Activated T-cell treated with anti-CD3 and anti-CD28 coated beads, Interleukin-2, amount 50 U/mL, for 24 hours (primary cell): ENCODE results near the gene WDR27.

Experiments used
- DNase-seq: peaks from one replicate; pipeline ENCODE4 v3.0.0-alpha.2; 2020
- H3K27ac Mint-ChIP-seq: 2 replicates; pipeline ENCODE4 v1.8.0; 2020; ENCODE audit warnings: mild to moderate bottlenecking, mixed read lengths
- H3K27me3 Mint-ChIP-seq: 2 replicates; pipeline ENCODE4 v1.8.0; 2020; ENCODE audit warnings: mixed read lengths
- H3K36me3 Mint-ChIP-seq: 2 replicates; pipeline ENCODE4 v1.8.0; 2020; ENCODE audit warnings: low read depth, mixed read lengths
- H3K4me1 Mint-ChIP-seq: 2 replicates; pipeline ENCODE4 v1.8.0; 2020; ENCODE audit warnings: low read depth, mixed read lengths
- H3K4me3 Mint-ChIP-seq: 2 replicates; pipeline ENCODE4 v1.8.0; 2020; ENCODE audit warnings: mild to moderate bottlenecking, moderate library complexity, mixed read lengths
- H3K9me3 Mint-ChIP-seq: 2 replicates; pipeline ENCODE4 v1.8.0; 2020; ENCODE audit warnings: mixed read lengths

The WDR27 gene

DNA sequence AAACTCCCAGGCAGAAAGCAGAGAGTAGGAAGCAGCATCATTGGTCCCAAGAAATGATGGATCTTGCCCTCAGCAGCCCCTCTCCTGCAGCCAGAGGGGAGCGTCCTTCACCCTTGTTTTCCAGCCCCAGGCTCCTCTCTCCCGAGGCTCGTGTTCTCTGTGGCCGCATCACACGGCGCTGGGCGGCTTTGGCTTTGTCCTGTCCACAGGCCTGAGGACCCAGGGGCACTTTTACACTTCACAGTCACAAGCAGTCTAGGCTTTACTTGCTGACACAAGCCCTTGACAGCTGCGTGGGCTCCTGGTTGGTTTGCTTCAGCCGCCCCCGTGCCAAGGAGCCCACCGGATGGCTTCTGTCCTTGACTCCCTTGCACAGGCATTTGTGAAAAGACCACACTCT is 272.8 kb downstream of the WDR27 start:
- H3K36me3 Mint-ChIP-seq = peaks cover 3% of the 10 kb centered on the region
- no peaks in the 10 kb centered on the region for H3K4me1 Mint-ChIP-seq
- peaks cover 27% of the 10 kb centered on the region for H3K9me3 Mint-ChIP-seq

DNA sequence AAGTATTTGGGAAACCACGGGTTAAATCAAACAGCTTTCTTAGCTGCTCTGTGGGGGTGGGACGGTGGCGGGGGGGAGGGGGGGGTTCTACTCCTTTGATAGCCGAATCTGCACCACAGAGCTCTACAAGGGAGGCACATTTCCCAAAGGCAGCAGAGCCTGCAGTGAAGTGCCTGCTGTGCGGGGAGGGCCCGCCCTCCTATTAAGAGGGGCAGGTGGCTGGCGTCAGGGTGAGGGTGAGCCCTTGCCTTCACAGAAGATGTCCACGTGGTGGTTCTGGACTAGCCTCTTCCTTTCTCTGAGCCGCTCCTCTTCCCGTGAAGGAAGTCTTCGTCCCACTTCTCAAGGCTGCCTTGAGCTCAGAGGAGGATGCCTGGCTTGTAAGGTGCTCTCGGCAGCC is 273.3 kb downstream of the WDR27 start:
- H3K9me3 Mint-ChIP-seq = peaks cover 25% of the 10 kb centered on the region
- no peak for DNase-seq
- peaks cover 7% of the 10 kb centered on the region for H3K27me3 Mint-ChIP-seq
- peaks cover 3% of the 10 kb centered on the region for H3K36me3 Mint-ChIP-seq
- no peaks in the 10 kb centered on the region for H3K4me1 Mint-ChIP-seq
- no peak overlapping the region for H3K4me3 Mint-ChIP-seq
- H3K27ac Mint-ChIP-seq = no peak overlapping the region

More for the DNA sequence above, 272.8 kb downstream of the WDR27 start:
- Mint-ChIP-seq H3K27me3 (peaks cover 7% of the 10 kb centered on the region), H3K27ac (no peak overlapping the region), H3K4me3 (no peak overlapping the region)
- DNase-seq = no peak

DNA sequence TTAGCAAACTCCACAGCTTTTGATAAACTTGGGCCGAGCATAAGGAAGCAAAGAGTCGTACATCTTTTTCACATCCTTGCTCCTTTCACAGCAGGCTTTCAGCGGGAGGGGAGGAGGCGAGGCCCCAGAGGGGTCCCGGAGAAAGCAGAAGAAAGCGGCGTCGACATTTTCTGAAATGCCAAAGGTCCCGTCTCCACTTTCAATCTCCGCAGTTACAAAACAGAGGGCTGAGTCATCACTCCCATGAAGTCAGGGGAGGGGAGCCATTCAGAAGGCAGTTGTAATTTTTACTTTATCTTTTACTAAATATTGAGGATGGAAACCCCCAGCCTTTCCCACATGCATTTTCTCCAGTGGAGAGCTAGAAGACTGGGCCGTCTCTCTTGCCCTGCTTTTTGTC is 274.0 kb downstream of the WDR27 start:
- DNase-seq = no peak
- peaks cover 3% of the 10 kb centered on the region for H3K36me3 Mint-ChIP-seq
- H3K4me3 Mint-ChIP-seq = no peak overlapping the region
- no peaks in the 10 kb centered on the region for H3K4me1 Mint-ChIP-seq
- peaks cover 7% of the 10 kb centered on the region for H3K27me3 Mint-ChIP-seq
- H3K9me3 Mint-ChIP-seq = peaks cover 21% of the 10 kb centered on the region
- no peak overlapping the region for H3K27ac Mint-ChIP-seq

DNA sequence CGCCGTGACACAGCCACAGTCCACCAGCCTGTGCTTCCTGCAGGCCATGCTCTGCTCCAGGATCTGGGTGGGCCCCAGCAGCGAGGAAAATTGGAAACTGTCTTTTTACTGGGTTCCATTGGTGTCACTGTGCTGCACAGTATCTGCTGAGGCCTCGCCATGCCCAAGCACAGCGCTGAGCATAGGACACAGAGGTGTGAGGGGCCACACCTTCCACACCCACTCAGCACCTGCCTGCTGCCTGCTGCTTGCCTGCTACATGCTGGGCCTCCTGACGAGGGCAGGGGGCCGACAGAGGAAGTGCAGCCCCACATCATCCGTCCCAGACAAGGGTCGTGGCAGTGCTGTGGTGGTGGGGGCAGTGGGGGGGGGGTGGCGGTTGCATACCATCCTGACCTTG is 275.2 kb downstream of the WDR27 start:
- Mint-ChIP-seq H3K36me3 (peaks cover 3% of the 10 kb centered on the region), H3K27ac (no peak overlapping the region), H3K4me3 (no peak overlapping the region), H3K4me1 (no peaks in the 10 kb centered on the region), H3K27me3 (peaks cover 11% of the 10 kb centered on the region), H3K9me3 (peaks cover 15% of the 10 kb centered on the region)
- no peak for DNase-seq

DNA sequence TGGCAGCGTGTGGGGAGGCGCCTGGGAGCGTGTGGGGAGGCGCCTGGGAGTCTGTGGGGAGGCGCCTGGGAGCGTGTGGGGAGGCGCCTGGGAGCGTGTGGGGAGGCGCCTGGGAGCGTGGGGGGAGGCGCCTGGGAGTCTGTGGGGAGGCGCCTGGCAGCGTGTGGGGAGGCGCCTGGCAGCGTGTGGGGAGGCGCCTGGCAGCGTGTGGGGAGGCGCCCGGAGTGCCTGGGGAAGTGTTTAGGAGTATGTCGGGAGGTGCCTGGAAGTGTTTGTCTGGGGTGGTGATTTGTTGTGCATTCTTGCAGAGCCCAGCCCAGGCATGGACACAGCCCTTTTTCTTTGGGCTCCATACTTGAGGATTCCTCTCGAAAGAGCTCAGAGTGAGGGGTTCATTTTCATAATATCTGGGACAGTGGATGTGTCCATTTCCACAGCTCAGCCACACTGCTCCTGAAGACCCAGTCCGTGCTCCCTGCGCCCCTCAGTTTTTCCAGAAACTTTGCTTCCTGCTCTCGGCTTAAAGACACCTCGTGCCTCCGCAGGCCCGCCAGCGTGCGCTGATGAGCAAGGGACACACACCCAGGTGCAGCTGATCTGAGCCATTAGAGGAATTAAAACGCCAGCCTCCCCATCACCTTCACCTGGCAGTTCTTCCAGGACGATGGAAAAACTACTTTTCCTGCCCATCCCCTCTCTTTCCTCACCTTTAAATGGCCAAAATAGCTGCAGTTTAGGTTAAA is 276.0 kb downstream of the WDR27 start:
- Mint-ChIP-seq H3K9me3 (peaks cover 9% of the 10 kb centered on the region), H3K4me1 (no peaks in the 10 kb centered on the region), H3K36me3 (peaks cover 3% of the 10 kb centered on the region), H3K27me3 (peaks cover 11% of the 10 kb centered on the region), H3K27ac (no peak overlapping the region), H3K4me3 (no peak overlapping the region)
- DNase-seq = no peak

DNA sequence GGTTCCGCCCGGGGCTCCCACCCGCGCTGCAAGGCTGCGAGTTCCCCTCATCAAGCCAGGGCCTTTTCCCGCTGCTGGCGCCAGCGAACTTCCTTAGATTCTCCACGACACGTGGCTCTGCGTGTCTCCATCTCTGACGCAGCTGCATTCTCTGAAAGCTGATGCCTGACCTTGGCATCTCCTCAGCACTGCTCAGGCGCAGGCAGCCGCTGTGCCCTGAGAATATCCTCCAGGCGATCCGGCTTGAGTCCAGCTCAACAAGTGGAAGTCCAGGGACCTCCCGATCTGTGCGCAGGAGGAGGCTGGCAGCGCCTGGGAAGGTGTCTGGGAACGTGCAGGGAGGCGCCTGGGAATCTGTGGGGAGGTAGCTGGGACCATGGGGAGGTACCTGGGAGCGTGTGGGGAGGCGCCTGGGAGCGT is 277.0 kb downstream of the WDR27 start:
- DNase-seq = no peak
- H3K4me3 Mint-ChIP-seq = no peak overlapping the region
- no peak overlapping the region for H3K27ac Mint-ChIP-seq
- peaks cover 11% of the 10 kb centered on the region for H3K27me3 Mint-ChIP-seq
- H3K9me3 Mint-ChIP-seq = no peaks in the 10 kb centered on the region
- no peaks in the 10 kb centered on the region for H3K36me3 Mint-ChIP-seq
- no peaks in the 10 kb centered on the region for H3K4me1 Mint-ChIP-seq

DNA sequence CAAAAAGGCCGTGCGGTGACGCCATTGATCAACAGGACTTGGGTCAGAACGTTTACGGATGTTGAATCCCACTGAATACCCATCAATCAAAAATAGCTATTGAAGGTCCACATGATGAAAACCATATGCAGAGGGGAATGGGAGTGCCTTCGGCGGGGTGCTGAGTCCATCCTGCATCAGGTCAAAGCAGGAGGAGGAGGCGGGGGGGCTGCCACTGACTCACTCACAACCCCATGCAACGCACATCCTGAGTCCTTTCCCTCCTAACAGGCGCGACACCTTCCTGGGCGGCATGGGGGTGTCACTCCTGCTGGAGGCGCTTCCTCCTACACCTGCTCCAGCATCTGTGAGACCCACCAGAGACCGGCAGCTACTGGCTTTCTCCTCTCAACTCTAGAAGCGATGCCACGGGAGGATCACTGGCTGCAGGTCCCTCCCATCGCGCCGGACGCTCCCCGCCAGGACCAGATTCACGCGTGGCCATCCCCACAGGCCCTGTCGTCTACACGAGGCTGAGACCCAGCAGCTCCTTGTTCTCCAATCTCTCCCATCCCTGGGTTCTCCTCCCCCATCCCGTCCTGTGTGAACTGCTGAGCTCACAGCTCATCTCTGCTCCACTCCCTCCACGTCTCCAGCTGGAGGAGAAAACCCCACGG is 277.6 kb downstream of the WDR27 start:
- H3K27ac Mint-ChIP-seq = no peak overlapping the region
- peaks cover 11% of the 10 kb centered on the region for H3K27me3 Mint-ChIP-seq
- H3K9me3 Mint-ChIP-seq = no peaks in the 10 kb centered on the region
- no peaks in the 10 kb centered on the region for H3K36me3 Mint-ChIP-seq
- DNase-seq = no peak
- H3K4me1 Mint-ChIP-seq = no peaks in the 10 kb centered on the region
- H3K4me3 Mint-ChIP-seq = no peak overlapping the region

DNA sequence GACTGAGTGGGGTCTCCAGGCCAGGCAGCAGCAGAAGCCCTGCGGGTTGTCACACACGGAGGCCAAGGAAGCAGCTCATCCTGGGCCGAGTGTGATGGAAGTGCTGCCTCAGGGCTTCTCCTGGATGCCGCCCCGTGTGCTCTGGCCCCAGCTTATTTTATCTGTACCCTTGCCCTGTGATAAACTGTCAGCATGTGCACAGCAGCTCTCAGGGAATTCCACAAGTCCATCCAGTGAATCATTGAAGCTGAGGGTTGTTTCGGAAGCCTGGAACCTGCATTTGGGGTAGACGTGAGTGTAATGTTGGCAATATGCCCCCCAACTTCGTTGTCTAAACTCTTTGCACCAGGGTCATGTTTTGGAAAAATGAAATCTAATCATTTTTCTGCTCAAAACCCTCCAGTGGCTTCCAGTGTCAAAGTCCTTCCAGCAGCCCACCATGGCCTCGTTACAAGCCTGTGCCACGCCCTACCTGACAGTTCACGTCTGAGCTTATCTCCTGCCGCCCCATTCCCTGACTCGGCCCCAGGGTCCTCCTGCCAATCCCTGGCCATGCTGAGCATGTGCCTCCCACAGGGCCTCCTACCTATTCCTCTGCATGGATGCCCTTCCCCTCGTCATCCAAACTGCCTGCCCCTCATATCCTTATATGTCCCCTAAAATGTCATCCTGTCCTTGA is 280.1 kb downstream of the WDR27 start:
- Mint-ChIP-seq H3K4me3 (no peak overlapping the region), H3K4me1 (no peaks in the 10 kb centered on the region), H3K9me3 (no peaks in the 10 kb centered on the region), H3K27me3 (peaks cover 5% of the 10 kb centered on the region), H3K36me3 (no peaks in the 10 kb centered on the region), H3K27ac (no peak overlapping the region)
- no peak for DNase-seq

DNA sequence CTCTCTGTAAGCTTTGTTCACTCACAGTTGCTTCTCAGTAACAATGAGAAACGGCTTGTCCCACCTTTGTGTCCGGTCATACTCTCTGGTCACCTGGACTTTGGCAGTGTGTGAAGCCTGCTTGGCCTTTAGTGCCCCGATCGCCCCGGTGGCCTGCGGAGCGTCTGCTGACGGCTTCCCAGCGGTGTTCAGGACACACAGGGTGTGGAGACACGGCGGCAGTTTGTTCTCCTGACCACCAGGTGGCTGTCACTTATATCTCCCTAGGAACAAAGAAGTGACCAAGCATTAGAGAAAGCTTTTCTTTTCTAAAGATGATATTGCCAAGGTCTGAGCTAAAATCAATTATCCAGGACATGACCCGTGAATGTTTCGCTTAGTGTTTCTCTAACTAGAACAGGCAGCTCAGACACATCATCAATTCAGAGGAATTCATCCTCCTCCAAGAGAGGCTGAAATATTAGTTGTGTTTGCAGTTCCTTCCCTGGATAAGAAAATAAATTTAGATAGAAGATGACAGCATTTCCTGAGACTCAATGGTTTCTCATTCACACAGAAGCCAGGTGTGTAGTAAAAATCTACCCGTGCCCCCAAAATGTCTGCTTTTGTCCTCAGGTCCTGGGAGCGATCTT is 280.8 kb downstream of the WDR27 start:
- H3K27ac Mint-ChIP-seq = no peak overlapping the region
- H3K9me3 Mint-ChIP-seq = no peaks in the 10 kb centered on the region
- no peak for DNase-seq
- peaks cover 5% of the 10 kb centered on the region for H3K27me3 Mint-ChIP-seq
- H3K4me1 Mint-ChIP-seq = no peaks in the 10 kb centered on the region
- no peaks in the 10 kb centered on the region for H3K36me3 Mint-ChIP-seq
- H3K4me3 Mint-ChIP-seq = no peak overlapping the region

DNA sequence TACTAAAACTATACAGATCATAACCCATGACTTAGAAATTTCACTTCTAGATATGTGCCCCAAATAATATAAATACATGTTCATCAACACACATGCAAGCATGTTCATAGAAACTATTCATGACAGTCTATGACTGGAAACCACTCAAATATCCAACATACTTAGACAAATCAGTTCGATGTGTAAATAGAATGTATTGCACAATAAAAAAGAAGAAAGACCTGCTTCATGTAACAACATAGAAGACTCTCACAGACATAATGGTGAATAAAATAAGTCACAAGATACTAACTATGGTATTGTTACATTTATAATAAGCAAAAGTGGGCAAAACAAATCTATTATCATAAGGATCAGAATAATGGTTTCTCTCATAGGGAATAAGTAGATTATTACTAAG is 284.7 kb downstream of the WDR27 start:
- H3K27me3 Mint-ChIP-seq = peaks cover 3% of the 10 kb centered on the region
- no peak for DNase-seq
- H3K9me3 Mint-ChIP-seq = peaks cover 8% of the 10 kb centered on the region
- H3K4me3 Mint-ChIP-seq = no peak overlapping the region
- H3K4me1 Mint-ChIP-seq = no peaks in the 10 kb centered on the region
- H3K27ac Mint-ChIP-seq = no peak overlapping the region
- no peaks in the 10 kb centered on the region for H3K36me3 Mint-ChIP-seq

DNA sequence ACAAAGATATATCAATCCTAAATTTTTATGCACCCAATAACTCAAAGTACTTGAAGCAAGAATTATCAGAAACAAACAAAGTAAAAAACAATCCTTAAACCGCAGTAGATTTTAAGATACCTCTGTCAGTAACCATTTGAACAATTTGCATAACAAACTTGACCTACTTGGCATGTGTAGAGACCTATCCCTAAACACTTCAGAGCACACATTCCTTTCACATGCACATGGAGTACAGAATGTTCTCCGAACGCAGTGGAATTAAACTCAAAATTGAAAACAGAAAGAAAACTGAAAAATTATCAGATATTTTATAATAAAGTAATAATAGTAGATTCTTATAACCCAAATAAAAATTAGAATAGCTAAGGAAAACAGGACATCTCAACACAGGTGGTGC is 285.6 kb downstream of the WDR27 start:
- Mint-ChIP-seq H3K27me3 (peaks cover 6% of the 10 kb centered on the region), H3K36me3 (no peaks in the 10 kb centered on the region), H3K9me3 (peaks cover 8% of the 10 kb centered on the region), H3K4me3 (no peak overlapping the region), H3K4me1 (no peaks in the 10 kb centered on the region), H3K27ac (no peak overlapping the region)
- no peak for DNase-seq

DNA sequence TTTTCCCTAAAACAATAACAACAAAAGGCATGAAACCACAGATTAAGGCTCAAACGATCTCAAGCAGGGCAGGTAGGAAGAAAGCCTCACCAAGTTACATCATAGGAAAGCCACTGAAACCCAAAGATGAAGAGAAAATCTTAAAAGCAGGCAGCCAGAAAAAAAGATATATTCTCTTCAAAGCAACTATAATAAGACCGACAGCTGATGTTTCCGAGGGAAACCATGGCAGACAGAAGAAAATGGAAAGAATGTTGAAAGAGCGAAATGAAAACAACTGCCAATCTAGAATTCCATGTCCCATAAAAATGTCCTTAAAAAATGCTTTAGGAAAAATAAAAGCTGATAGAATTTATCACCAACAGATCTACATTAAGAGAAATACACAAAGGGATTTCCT is 286.6 kb downstream of the WDR27 start:
- H3K27ac Mint-ChIP-seq = no peak overlapping the region
- no peaks in the 10 kb centered on the region for H3K36me3 Mint-ChIP-seq
- no peak for DNase-seq
- H3K4me3 Mint-ChIP-seq = no peak overlapping the region
- peaks cover 15% of the 10 kb centered on the region for H3K27me3 Mint-ChIP-seq
- peaks cover 8% of the 10 kb centered on the region for H3K9me3 Mint-ChIP-seq
- H3K4me1 Mint-ChIP-seq = no peaks in the 10 kb centered on the region

DNA sequence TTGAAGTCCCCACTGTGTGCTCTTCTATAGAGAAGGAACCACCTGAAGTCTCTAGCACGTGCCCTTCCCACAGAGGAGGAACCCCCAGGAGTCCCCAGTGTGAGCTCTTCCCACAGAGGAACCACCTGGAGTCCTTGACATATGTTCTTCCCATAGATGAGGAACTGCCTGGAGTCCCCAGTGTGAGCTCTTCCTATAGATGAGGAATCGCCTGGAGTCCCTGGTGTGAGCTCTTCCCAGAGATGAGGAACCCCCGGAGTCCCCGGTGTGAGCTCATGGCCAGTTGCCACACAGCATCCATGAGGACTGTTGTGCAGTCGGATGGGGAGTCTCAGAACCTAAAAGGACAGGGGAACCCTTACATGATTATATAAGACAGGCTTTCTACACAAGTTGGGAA is 290.1 kb downstream of the WDR27 start:
- H3K4me3 Mint-ChIP-seq = no peak overlapping the region
- H3K9me3 Mint-ChIP-seq = peaks cover 8% of the 10 kb centered on the region
- DNase-seq = no peak
- no peak overlapping the region for H3K27ac Mint-ChIP-seq
- no peaks in the 10 kb centered on the region for H3K4me1 Mint-ChIP-seq
- H3K27me3 Mint-ChIP-seq = peaks cover 27% of the 10 kb centered on the region
- H3K36me3 Mint-ChIP-seq = no peaks in the 10 kb centered on the region

DNA sequence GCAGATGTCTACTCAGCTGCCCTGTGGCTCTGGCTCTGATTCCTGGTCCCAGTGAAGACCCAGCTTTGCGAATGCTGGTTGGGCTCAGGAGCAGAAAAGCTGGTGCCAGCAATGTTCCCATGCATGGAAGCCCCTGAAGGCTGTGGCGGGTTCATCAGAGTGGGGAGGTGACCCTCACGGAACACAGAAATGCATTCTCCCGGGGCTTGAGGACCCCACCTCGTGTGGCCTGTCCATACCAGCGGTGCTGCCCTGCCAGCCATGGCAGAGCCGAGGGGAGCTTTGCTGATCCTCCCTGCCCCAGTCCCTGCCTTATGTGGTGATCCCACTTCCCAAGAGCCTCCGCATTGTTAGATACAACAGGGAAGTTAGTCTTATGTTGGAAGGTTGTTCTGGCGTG is 290.5 kb downstream of the WDR27 start:
- DNase-seq = no peak
- H3K27me3 Mint-ChIP-seq = peaks cover 29% of the 10 kb centered on the region
- H3K4me3 Mint-ChIP-seq = no peak overlapping the region
- H3K4me1 Mint-ChIP-seq = no peaks in the 10 kb centered on the region
- H3K27ac Mint-ChIP-seq = no peak overlapping the region
- H3K9me3 Mint-ChIP-seq = peaks cover 8% of the 10 kb centered on the region
- H3K36me3 Mint-ChIP-seq = no peaks in the 10 kb centered on the region
